ENCODE data around the gene SEPTIN1.

GRCh38 chr16:30350134-30350871 is 32.1 kb downstream of the SEPTIN1 start:
- TF ChIP-seq CTCF (IDR thresholded peaks at IDR 0.05) (no peak), POLR2A (IDR thresholded peaks at IDR 0.05) (no peak), EP300 (IDR thresholded peaks at IDR 0.05) (no peak)
